ENCODE results near the gene CLEC9A.

DNA sequence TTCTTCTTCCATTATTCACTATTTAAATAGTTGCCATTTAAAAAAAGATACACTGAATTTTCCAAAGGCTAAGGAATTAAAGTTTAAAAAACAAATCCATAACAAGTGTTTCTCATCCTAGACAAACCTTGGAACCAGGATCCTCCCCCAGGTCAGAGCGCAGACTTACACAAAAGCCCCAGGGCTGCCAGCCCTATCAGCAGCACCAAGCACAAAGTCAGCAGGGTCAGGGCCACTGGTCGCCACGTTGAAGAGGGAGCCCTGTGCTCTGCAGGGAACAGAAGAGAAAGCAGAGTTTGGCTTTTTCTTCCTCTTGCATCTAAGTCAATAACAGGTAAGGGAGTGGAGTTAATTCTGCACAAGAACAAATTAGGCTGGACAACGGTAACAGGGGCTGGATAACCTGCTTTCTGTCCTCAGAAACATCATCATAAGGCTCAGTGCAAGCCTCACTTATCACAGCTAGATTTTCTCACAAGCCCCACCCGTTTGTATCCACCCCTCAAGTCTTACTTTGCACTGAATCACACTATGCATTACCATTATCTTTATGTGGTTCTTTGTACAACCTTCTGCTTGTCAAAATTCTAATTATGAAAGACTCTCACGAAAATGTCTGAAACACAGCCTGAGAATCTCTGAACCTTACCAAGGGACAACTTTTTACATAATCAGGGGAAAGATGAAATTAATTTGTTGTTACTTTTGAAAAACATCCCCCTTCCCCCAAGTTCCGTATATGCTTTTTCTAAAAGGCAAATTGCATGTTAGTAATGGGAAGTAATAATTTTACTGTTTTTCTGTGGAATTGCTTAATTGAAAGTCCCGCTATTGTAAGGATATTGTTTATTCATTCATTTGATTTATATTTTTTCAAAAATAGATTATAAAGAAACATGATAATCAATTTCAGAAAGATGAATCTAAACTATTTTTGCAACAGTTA lies 58.7 kb downstream of the CLEC9A start:
- TF ChIP-seq, protein P1, sequence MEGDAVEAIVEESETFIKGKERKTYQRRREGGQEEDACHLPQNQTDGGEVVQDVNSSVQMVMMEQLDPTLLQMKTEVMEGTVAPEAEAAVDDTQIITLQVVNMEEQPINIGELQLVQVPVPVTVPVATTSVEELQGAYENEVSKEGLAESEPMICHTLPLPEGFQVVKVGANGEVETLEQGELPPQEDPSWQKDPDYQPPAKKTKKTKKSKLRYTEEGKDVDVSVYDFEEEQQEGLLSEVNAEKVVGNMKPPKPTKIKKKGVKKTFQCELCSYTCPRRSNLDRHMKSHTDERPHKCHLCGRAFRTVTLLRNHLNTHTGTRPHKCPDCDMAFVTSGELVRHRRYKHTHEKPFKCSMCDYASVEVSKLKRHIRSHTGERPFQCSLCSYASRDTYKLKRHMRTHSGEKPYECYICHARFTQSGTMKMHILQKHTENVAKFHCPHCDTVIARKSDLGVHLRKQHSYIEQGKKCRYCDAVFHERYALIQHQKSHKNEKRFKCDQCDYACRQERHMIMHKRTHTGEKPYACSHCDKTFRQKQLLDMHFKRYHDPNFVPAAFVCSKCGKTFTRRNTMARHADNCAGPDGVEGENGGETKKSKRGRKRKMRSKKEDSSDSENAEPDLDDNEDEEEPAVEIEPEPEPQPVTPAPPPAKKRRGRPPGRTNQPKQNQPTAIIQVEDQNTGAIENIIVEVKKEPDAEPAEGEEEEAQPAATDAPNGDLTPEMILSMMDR (conservative IDR thresholded peaks at IDR 0.05 in 1 of 2, IDR thresholded peaks at IDR 0.05 in 1 of 2; ENCODE audit: extremely low read depth in 1 of 2, insufficient read depth in 1 of 2, low read depth in 1 of 2, low read length in 2 of 2): no peak
- no peak for TF ChIP-seq EZH2 (IDR thresholded peaks at IDR 0.05; ENCODE audit: borderline replicate concordance, low read length)

Data from mammary epithelial cell (primary cell).